ENCODE data around the gene SERTM1. TPM values are rescaled to one million over a fixed set of nuclear protein-coding genes. Genes with fewer than 3 reads are reported as not detected.
A peak's percentile ranks its signal among the peaks of the same experiment; 100 is the strongest.

Gene SERTM1
- total and polyA plus RNA-seq, 2 experiments from 2014 or later, result not detected

DNA sequence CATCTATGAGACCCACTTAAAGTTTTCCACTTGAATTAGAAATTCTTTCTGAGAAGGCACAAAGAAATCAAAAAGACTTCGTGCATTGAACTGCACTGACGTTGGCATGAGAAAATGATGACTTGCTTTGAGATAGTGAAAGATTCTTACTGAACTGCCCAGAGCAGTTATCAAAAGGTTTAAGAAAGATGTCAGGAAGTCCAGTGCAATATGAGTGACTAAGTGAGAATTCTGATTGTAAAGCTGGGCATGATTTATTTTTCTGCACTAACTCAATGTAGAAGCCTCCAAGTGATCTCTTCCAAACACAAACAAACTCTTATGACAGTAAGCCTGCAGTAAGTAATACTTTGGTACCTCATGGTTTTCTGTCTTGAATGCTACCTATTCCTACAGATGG lies 52.1 kb downstream of the SERTM1 start:
- no peaks in the 10 kb centered on the region for H3K36me3 ChIP-seq (ENCODE audit: low read depth)
- H3K79me2 ChIP-seq (ENCODE audit: insufficient read depth), result no peaks in the 10 kb centered on the region
- WGBS, 2 experiments (ENCODE audit: low coverage in 1 of 2, low lambda C conversion rate in 2 of 2, missing lambda C conversion rate in 2 of 2), result 48 to 69% methylated on average over 2 of the region's 2 CpGs
- no peak for TF ChIP-seq EZH2 (IDR thresholded peaks at IDR 0.05; ENCODE audit: insufficient read depth, poor library complexity, severe bottlenecking)
- no peak for TF ChIP-seq EZH2phosphoT487 (IDR thresholded peaks at IDR 0.05; ENCODE audit: insufficient read depth, low read depth)
- no peaks in the 10 kb centered on the region for H3K9me2 ChIP-seq (ENCODE audit: insufficient read depth)
- no peaks in the 10 kb centered on the region for H3F3A ChIP-seq (ENCODE audit: insufficient read depth)
- H3K4me1 ChIP-seq (ENCODE audit: insufficient read depth), result no peaks in the 10 kb centered on the region
- no peak overlapping the region for H3K27ac ChIP-seq
- no peaks in the 10 kb centered on the region for H3K9me3 ChIP-seq (ENCODE audit: low read depth)
- H3K9ac ChIP-seq, result no peak overlapping the region
- no peaks in the 10 kb centered on the region for H4K20me1 ChIP-seq (ENCODE audit: insufficient read depth)
- 0 out of 2 replicates have a peak, but pooled peaks cover 7% of the 10 kb centered on the region for H3K27me3 ChIP-seq (replicated peaks; ENCODE audit: insufficient read depth)
- no peak overlapping the region for H3K4me3 ChIP-seq
- H3K4me2 ChIP-seq (ENCODE audit: unreplicated experiment), result no peak overlapping the region
- no peak overlapping the region for H2AFZ ChIP-seq
- in situ Hi-C loops (cut with MboI), result loop anchor here (25.0 kb wide), 1 partner anchor 439 kb away; the partner anchor contains the start of gene CCDC169
- no peak for DNase-seq

DNA sequence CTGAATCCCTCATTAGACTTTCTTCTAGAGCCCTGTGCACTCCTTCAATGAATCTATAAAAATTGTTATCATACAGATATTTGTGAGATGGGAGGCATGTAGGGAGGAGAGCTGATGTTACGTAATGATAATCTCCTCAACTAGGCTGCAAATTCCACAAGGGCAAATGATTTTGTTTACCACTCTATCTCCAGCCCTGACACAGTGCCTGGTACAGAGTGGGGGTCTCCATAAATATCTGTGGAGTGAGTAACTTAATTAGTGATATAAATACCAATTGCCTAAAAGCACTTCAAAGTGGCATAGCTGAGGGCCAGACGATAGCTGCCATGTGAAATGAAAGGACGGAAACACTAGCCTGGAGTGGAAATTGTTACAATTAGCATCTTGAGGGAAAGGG lies 54.2 kb downstream of the SERTM1 start:
- TF ChIP-seq EZH2 (IDR thresholded peaks at IDR 0.05; ENCODE audit: insufficient read depth, poor library complexity, severe bottlenecking) (no peak), EZH2phosphoT487 (IDR thresholded peaks at IDR 0.05; ENCODE audit: insufficient read depth, low read depth) (no peak)
- H3K9me2 ChIP-seq (ENCODE audit: insufficient read depth), result no peaks in the 10 kb centered on the region
- 65 to 77% methylated on average over 3 of the region's 3 CpGs for WGBS, 2 experiments (ENCODE audit: low coverage in 1 of 2, low lambda C conversion rate in 2 of 2, missing lambda C conversion rate in 2 of 2)
- no peak for DNase-seq
- H3K4me1 ChIP-seq (ENCODE audit: insufficient read depth), result no peaks in the 10 kb centered on the region
- H2AFZ ChIP-seq, result no peak overlapping the region
- H3K9me3 ChIP-seq (ENCODE audit: low read depth), result no peaks in the 10 kb centered on the region
- H3K4me2 ChIP-seq (ENCODE audit: unreplicated experiment), result no peak overlapping the region
- peaks cover under 1% of the 10 kb centered on the region; the same call in 1 of the 2 replicates for H3K27me3 ChIP-seq (replicated peaks; ENCODE audit: insufficient read depth)
- H3K27ac ChIP-seq, result no peak overlapping the region
- in situ Hi-C loops (cut with MboI), result loop anchor here (25.0 kb wide), 1 partner anchor 441 kb away; the partner anchor contains the start of gene CCDC169
- H3F3A ChIP-seq (ENCODE audit: insufficient read depth), result no peaks in the 10 kb centered on the region
- no peaks in the 10 kb centered on the region for H3K36me3 ChIP-seq (ENCODE audit: low read depth)
- H3K79me2 ChIP-seq (ENCODE audit: insufficient read depth), result no peaks in the 10 kb centered on the region
- no peaks in the 10 kb centered on the region for H4K20me1 ChIP-seq (ENCODE audit: insufficient read depth)
- no peak overlapping the region for H3K4me3 ChIP-seq
- H3K9ac ChIP-seq, result no peak overlapping the region

DNA sequence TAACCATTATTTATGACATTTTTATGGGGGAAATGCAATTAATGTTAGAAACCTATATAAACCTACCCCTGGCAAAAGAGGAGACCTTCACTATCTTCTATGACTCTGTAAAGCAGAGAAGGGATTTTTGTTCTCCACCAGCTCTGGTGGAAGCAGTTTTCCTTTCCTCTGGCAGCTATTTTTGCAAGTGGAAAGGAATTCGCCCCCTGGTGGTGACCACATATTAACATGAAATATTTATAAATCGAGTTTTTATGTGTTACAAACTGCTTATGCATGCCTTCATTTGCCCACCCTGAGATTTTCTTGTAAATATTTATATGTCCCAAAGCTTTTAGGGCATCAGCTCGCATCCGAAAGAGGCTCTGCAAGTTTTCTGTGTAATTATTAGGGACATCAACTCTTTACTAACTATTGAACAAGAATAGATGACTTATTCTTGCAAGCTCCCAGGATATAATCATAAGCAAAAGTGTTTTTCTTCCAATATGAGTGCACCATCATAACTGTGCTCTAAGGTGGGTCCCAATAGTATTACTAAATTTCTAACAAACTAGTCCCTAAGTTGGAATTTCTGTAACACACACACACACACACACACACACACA lies 62.4 kb downstream of the SERTM1 start:
- H3K27me3 ChIP-seq (replicated peaks; ENCODE audit: insufficient read depth), result no peaks in the 10 kb centered on the region; the same call in 1 of the 2 replicates
- no peaks in the 10 kb centered on the region for H3K4me1 ChIP-seq (ENCODE audit: insufficient read depth)
- WGBS, 2 experiments (ENCODE audit: low coverage in 1 of 2, low lambda C conversion rate in 2 of 2, missing lambda C conversion rate in 2 of 2), result 1% methylated on average over 4 of the region's 4 CpGs
- no peaks in the 10 kb centered on the region for H3K9me3 ChIP-seq (ENCODE audit: low read depth)
- no peak overlapping the region for H3K4me3 ChIP-seq
- H3K4me2 ChIP-seq (ENCODE audit: unreplicated experiment), result no peak overlapping the region
- H3K9me2 ChIP-seq (ENCODE audit: insufficient read depth), result no peaks in the 10 kb centered on the region
- peak; percentile 83 for DNase-seq
- TF ChIP-seq EZH2 (IDR thresholded peaks at IDR 0.05; ENCODE audit: insufficient read depth, poor library complexity, severe bottlenecking) (no peak), EZH2phosphoT487 (IDR thresholded peaks at IDR 0.05; ENCODE audit: insufficient read depth, low read depth) (no peak)
- no peaks in the 10 kb centered on the region for H3K79me2 ChIP-seq (ENCODE audit: insufficient read depth)
- no peaks in the 10 kb centered on the region for H3K36me3 ChIP-seq (ENCODE audit: low read depth)
- in situ Hi-C loops (cut with MboI), result loop anchor here (25.0 kb wide), 1 partner anchor 449 kb away; the partner anchor contains the start of gene CCDC169
- no peak overlapping the region for H3K27ac ChIP-seq
- H3K9ac ChIP-seq, result no peak overlapping the region
- H3F3A ChIP-seq (ENCODE audit: insufficient read depth), result no peaks in the 10 kb centered on the region
- no peaks in the 10 kb centered on the region for H4K20me1 ChIP-seq (ENCODE audit: insufficient read depth)
- H2AFZ ChIP-seq, result no peak overlapping the region

DNA sequence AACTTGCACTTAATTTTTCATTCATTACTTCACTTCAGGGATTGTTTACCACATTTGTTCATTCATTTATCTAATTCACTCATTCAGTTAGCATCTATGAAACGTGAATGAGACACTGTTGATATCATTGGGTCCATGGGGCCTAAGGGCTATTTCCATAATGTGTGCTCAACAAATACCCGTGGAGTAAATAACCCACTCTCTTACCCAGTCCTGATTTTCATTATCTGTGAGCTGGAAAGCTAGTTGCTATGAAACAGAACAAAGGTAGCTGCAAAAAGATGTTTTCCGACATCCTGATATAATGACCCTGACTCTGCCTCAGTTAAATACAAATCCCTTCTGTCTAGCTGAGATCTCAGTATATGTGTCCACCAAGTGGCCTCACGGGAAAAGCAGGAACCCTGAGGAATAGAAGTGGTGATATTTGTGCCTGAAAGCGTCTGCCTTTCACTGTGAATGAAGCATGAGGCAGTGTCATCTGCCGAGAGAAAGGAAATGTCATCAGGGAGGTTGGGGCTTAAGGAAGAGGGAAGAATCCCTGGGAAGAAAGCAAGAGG lies 63.8 kb downstream of the SERTM1 start:
- Histone ChIP-seq H4K20me1 (ENCODE audit: insufficient read depth) (no peaks in the 10 kb centered on the region), H3K4me1 (ENCODE audit: insufficient read depth) (no peaks in the 10 kb centered on the region), H3F3A (ENCODE audit: insufficient read depth) (no peaks in the 10 kb centered on the region), H3K9me3 (ENCODE audit: low read depth) (no peaks in the 10 kb centered on the region), H3K4me3 (no peak overlapping the region), H2AFZ (no peak overlapping the region), H3K79me2 (ENCODE audit: insufficient read depth) (no peaks in the 10 kb centered on the region), H3K4me2 (ENCODE audit: unreplicated experiment) (no peak overlapping the region), H3K36me3 (ENCODE audit: low read depth) (no peaks in the 10 kb centered on the region), H3K9me2 (ENCODE audit: insufficient read depth) (no peaks in the 10 kb centered on the region), H3K27me3 (replicated peaks; ENCODE audit: insufficient read depth) (no peaks in the 10 kb centered on the region), H3K9ac (no peak overlapping the region), H3K27ac (no peak overlapping the region)
- 46 to 55% methylated on average over 6 of the region's 6 CpGs for WGBS, 2 experiments (ENCODE audit: low coverage in 1 of 2, low lambda C conversion rate in 2 of 2, missing lambda C conversion rate in 2 of 2)
- no peak for DNase-seq
- in situ Hi-C loops (cut with MboI), result loop anchor here (25.0 kb wide), 1 partner anchor 450 kb away; the partner anchor contains the start of gene CCDC169
- no peak for TF ChIP-seq EZH2phosphoT487 (IDR thresholded peaks at IDR 0.05; ENCODE audit: insufficient read depth, low read depth)
- no peak for TF ChIP-seq EZH2 (IDR thresholded peaks at IDR 0.05; ENCODE audit: insufficient read depth, poor library complexity, severe bottlenecking)

All from GM23248 (cell line).